GM23338 (cell line): ENCODE measurements around the gene SMIM10.

Experiments used
- CREB1 ChIP-seq: fragments of 250-450 bp; sonication (Bioruptor Pico); IDR thresholded peaks from 2 replicates; pipeline ENCODE4 v1.5.0; 2020; ENCODE audit warnings: low read depth, mild to moderate bottlenecking, moderate library complexity
- CTCF ChIP-seq, 2 experiments: fragments of 200-600 bp in 1 of 2; sonication (generic) in 1 of 2; conservative IDR thresholded peaks; 2 replicates each; pipeline versions ENCODE4 v1.5.1 to v1.6.1; 2016 to 2017; ENCODE audit warnings: antibody characterized with exemption in 2 of 2, low read depth in 2 of 2, mild to moderate bottlenecking in 2 of 2, moderate library complexity in 1 of 2
- POLR2AphosphoS5 ChIP-seq: IDR thresholded peaks from 2 replicates; pipeline ENCODE4 v1.6.1; 2016; ENCODE audit warnings: antibody characterized with exemption, low read depth
- ZNF331 ChIP-seq: fragments of 250-450 bp; sonication (Bioruptor Pico); IDR thresholded peaks from 2 replicates; pipeline ENCODE4 v1.5.0; 2020; ENCODE audit warnings: low read depth, mild to moderate bottlenecking, moderate library complexity

DNA sequence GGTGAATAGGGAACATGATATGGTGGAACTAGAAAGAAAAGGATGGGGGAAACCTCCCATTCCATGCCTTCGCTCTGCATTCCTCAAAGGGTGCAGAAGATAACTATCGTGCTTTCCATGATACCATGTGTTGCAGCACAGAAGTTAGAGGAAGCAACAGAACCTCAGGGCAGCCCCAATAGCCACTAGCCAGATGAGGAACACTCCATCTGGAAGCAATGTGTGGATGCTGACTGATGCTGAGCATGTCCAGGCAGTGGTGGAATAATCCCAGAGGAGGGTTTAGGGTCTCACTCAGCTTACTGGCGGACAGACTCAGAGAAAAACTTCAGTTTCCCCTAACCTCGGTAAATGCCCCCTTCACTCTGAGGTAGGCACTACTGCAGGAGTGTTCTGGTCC, 7.5 kb downstream of the SMIM10 start:
- no peak for TF ChIP-seq CTCF (conservative IDR thresholded peaks at IDR 0.05; ENCODE audit: low read depth in 2 of 2)
- TF ChIP-seq POLR2AphosphoS5: no peak
- no peak for TF ChIP-seq CREB1 (CRISPR knock-in tag)
- TF ChIP-seq ZNF331 (CRISPR knock-in tag): no peak
